ENCODE data around the gene UPK3BL2. TPM values are rescaled to one million over a fixed set of nuclear protein-coding genes. Genes with fewer than 3 reads are reported as not detected.
A peak's percentile ranks its signal among the peaks of the same experiment; 100 is the strongest.
"Not testable (repeated sequence)": the region's sequence is repeated elsewhere in the genome, so short reads cannot be mapped to it uniquely, and the experiment has no call there.

Gene UPK3BL2
- total and polyA plus RNA-seq, 2 of the 13 experiments (the other 11 are each of a cell fraction or from before 2014, with no cell fraction given): 2.4 to 8.9 TPM

DNA sequence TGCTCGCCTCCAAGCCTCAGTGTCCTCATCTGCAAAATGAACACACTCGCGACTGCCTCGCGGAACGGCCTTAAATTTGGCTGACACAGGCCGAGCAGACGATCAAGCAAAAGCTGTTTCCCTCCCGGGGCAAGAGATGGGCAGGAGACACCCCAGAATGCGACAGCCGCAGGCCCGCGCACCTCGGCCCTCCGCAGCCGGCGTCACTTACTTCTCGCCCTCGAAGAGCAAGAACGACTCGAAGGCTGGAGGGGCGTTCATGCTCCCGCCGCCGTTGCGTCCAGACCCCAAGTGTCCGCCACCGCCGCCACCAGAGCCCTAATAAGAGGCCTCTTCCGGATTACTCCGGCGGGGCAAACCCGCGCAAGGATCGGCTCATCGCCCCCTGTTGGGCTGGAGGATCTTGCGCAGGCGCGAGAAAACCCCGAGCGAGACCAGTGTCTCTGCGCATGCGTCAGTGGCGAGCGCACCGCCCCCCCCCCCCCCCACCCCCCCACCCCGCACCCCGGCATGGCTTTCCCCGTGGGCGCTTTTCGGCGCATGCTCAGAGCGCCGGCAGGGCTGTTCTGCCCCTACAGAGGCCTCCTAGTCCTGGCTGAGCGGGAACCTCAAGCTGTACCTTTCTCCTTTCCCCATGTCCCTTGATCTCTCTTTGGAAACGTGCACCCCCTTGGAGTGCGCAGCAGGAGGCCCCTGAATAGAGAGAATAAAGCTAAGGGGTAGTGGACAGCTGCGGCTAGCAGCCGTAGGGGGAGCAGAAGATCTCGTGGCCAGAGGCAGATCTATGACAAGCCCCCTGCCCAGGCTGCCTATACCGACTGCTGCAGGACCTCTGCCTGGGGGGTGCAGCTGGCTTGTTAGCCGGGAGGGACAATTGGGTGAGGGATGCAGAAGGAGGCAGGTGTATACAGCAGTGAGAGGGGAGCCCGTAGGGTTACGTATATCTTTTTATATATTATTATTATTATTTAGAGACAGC is 29.1 kb upstream of the UPK3BL2 start, which contains the start of gene POLR2J3 (continued):
- TF ChIP-seq, protein P1, sequence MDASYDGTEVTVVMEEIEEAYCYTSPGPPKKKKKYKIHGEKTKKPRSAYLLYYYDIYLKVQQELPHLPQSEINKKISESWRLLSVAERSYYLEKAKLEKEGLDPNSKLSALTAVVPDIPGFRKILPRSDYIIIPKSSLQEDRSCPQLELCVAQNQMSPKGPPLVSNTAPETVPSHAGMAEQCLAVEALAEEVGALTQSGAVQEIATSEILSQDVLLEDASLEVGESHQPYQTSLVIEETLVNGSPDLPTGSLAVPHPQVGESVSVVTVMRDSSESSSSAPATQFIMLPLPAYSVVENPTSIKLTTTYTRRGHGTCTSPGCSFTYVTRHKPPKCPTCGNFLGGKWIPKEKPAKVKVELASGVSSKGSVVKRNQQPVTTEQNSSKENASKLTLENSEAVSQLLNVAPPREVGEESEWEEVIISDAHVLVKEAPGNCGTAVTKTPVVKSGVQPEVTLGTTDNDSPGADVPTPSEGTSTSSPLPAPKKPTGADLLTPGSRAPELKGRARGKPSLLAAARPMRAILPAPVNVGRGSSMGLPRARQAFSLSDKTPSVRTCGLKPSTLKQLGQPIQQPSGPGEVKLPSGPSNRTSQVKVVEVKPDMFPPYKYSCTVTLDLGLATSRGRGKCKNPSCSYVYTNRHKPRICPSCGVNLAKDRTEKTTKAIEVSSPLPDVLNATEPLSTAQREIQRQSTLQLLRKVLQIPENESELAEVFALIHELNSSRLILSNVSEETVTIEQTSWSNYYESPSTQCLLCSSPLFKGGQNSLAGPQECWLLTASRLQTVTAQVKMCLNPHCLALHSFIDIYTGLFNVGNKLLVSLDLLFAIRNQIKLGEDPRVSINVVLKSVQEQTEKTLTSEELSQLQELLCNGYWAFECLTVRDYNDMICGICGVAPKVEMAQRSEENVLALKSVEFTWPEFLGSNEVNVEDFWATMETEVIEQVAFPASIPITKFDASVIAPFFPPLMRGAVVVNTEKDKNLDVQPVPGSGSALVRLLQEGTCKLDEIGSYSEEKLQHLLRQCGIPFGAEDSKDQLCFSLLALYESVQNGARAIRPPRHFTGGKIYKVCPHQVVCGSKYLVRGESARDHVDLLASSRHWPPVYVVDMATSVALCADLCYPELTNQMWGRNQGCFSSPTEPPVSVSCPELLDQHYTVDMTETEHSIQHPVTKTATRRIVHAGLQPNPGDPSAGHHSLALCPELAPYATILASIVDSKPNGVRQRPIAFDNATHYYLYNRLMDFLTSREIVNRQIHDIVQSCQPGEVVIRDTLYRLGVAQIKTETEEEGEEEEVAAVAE (CRISPR knock-in tag; IDR thresholded peaks at IDR 0.05; ENCODE audit: borderline replicate concordance): peak; percentile 62; the same call in 1 of the 2 replicates
- TF ChIP-seq, protein P2, sequence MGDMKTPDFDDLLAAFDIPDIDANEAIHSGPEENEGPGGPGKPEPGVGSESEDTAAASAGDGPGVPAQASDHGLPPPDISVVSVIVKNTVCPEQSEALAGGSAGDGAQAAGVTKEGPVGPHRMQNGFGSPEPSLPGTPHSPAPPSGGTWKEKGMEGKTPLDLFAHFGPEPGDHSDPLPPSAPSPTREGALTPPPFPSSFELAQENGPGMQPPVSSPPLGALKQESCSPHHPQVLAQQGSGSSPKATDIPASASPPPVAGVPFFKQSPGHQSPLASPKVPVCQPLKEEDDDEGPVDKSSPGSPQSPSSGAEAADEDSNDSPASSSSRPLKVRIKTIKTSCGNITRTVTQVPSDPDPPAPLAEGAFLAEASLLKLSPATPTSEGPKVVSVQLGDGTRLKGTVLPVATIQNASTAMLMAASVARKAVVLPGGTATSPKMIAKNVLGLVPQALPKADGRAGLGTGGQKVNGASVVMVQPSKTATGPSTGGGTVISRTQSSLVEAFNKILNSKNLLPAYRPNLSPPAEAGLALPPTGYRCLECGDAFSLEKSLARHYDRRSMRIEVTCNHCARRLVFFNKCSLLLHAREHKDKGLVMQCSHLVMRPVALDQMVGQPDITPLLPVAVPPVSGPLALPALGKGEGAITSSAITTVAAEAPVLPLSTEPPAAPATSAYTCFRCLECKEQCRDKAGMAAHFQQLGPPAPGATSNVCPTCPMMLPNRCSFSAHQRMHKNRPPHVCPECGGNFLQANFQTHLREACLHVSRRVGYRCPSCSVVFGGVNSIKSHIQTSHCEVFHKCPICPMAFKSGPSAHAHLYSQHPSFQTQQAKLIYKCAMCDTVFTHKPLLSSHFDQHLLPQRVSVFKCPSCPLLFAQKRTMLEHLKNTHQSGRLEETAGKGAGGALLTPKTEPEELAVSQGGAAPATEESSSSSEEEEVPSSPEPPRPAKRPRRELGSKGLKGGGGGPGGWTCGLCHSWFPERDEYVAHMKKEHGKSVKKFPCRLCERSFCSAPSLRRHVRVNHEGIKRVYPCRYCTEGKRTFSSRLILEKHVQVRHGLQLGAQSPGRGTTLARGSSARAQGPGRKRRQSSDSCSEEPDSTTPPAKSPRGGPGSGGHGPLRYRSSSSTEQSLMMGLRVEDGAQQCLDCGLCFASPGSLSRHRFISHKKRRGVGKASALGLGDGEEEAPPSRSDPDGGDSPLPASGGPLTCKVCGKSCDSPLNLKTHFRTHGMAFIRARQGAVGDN (CRISPR knock-in tag; IDR thresholded peaks at IDR 0.05): 0 out of 2 replicates have a peak, but pooled peaks have one; percentile 9
- TF ChIP-seq EP300 (IDR thresholded peaks at IDR 0.05; ENCODE audit: low read depth in 2 of 2, low read length in 2 of 2); NR2F6 (IDR thresholded peaks at IDR 0.05): not testable (repeated sequence)
- TF ChIP-seq EP300 (CRISPR knock-in tag; IDR thresholded peaks at IDR 0.05; ENCODE audit: borderline replicate concordance) (peak; percentile 61; the same call in 1 of the 2 replicates), CBX5 (CRISPR knock-in tag; IDR thresholded peaks at IDR 0.05; ENCODE audit: borderline replicate concordance) (peak; percentile 84; the same call in 1 of the 2 replicates), TAF1 (CRISPR knock-in tag; IDR thresholded peaks at IDR 0.05) (peak; percentile 85), NR2F6 (CRISPR knock-in tag; IDR thresholded peaks at IDR 0.05) (peak; percentile 57), ZNF768 (CRISPR knock-in tag; IDR thresholded peaks at IDR 0.05) (peak; percentile 65; the same call in 1 of the 2 replicates), ZNF232 (CRISPR knock-in tag; IDR thresholded peaks at IDR 0.05; ENCODE audit: borderline replicate concordance) (peak; percentile 48; the same call in 1 of the 2 replicates), KAT7 (CRISPR knock-in tag; IDR thresholded peaks at IDR 0.05; ENCODE audit: borderline replicate concordance) (peak; percentile 94; the same call in 1 of the 2 replicates), GATAD1 (CRISPR knock-in tag; IDR thresholded peaks at IDR 0.05) (peak; percentile 94), SAP130 (CRISPR knock-in tag; IDR thresholded peaks at IDR 0.05; ENCODE audit: low read depth) (peak; percentile 89), AHR (CRISPR knock-in tag; IDR thresholded peaks at IDR 0.05) (peak; percentile 80; the same call in 1 of the 2 replicates), FOXA3 (CRISPR knock-in tag; IDR thresholded peaks at IDR 0.05) (peak; percentile 61)
- TF ChIP-seq, protein P3, sequence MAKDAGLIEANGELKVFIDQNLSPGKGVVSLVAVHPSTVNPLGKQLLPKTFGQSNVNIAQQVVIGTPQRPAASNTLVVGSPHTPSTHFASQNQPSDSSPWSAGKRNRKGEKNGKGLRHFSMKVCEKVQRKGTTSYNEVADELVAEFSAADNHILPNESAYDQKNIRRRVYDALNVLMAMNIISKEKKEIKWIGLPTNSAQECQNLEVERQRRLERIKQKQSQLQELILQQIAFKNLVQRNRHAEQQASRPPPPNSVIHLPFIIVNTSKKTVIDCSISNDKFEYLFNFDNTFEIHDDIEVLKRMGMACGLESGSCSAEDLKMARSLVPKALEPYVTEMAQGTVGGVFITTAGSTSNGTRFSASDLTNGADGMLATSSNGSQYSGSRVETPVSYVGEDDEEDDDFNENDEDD (CRISPR knock-in tag; IDR thresholded peaks at IDR 0.05; ENCODE audit: borderline replicate concordance): peak; percentile 74; the same call in 1 of the 2 replicates
- TF ChIP-seq, protein P4, sequence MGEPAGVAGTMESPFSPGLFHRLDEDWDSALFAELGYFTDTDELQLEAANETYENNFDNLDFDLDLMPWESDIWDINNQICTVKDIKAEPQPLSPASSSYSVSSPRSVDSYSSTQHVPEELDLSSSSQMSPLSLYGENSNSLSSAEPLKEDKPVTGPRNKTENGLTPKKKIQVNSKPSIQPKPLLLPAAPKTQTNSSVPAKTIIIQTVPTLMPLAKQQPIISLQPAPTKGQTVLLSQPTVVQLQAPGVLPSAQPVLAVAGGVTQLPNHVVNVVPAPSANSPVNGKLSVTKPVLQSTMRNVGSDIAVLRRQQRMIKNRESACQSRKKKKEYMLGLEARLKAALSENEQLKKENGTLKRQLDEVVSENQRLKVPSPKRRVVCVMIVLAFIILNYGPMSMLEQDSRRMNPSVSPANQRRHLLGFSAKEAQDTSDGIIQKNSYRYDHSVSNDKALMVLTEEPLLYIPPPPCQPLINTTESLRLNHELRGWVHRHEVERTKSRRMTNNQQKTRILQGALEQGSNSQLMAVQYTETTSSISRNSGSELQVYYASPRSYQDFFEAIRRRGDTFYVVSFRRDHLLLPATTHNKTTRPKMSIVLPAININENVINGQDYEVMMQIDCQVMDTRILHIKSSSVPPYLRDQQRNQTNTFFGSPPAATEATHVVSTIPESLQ (CRISPR knock-in tag; conservative IDR thresholded peaks at IDR 0.05): peak; percentile 68; the same call in 1 of the 2 replicates

Measured in HepG2 (cell line).